ENCODE data around the gene MED27.

The MED27 gene

GRCh38 chr9:131854334-131854733 lies 225.3 kb downstream of the MED27 start:
- Histone ChIP-seq H2AFZ (ENCODE audit: insufficient read depth, low read length, poor library complexity) (no peak overlapping the region), H2BK5ac (ENCODE audit: low read depth, low read length, poor library complexity) (no peak overlapping the region), H3K36me3 (ENCODE audit: control insufficient read depth in 1 of 2, insufficient read depth in 2 of 2, low read length in 2 of 2) (peaks cover 0 to under 1% of the 10 kb centered on the region in 2 experiments), H3K23ac (ENCODE audit: low read length) (no peak overlapping the region), H3K4ac (ENCODE audit: low read depth, low read length) (no peak overlapping the region), H4K12ac (ENCODE audit: low read depth, low read length) (no peak overlapping the region), H2AK5ac (ENCODE audit: low read length) (no peak overlapping the region), H3K18ac (ENCODE audit: low read length) (no peak overlapping the region), H3K79me1 (ENCODE audit: low read length) (no peaks in the 10 kb centered on the region), H2BK12ac (ENCODE audit: low read length) (no peak overlapping the region), H2BK120ac (ENCODE audit: insufficient read depth, low read length, poor library complexity) (no peak overlapping the region), H3K27me3 (ENCODE audit: insufficient read depth, low read length) (no peaks in the 10 kb centered on the region), H3K14ac (ENCODE audit: low read length) (no peak overlapping the region), H3K4me2 (ENCODE audit: low read length) (no peak overlapping the region), H3K79me2 (ENCODE audit: control insufficient read depth, insufficient read depth, low read length, poor library complexity) (no peaks in the 10 kb centered on the region), H3K9me3 (ENCODE audit: insufficient read depth, low read depth, low read length) (no peaks in the 10 kb centered on the region), H3K4me1 (ENCODE audit: control insufficient read depth in 1 of 2, insufficient read depth in 2 of 2, low read length in 2 of 2) (no peaks in the 10 kb centered on the region), H4K91ac (ENCODE audit: low read depth, low read length) (no peak overlapping the region), H3K4me3 (ENCODE audit: low read depth, low read length) (no peak overlapping the region), H3K9ac (ENCODE audit: low read length) (no peak overlapping the region), H4K8ac (ENCODE audit: low read depth, low read length) (no peak overlapping the region), H3K27ac (ENCODE audit: low read depth, low read length) (no peak overlapping the region)
- DNase-seq = no peak
- WGBS (ENCODE audit: extremely low coverage, insufficient coverage, insufficient read length) = no CpG with 5 or more reads among the region's 8 CpGs

- no peak overlapping the region for H3K4ac ChIP-seq (ENCODE audit: low read depth, low read length)
- H2AFZ ChIP-seq (ENCODE audit: insufficient read depth, low read length, poor library complexity) = no peak overlapping the region
- no peak overlapping the region for H3K4me3 ChIP-seq (ENCODE audit: low read depth, low read length)
- H3K14ac ChIP-seq (ENCODE audit: low read length) = no peak overlapping the region
- no peak overlapping the region for H4K8ac ChIP-seq (ENCODE audit: low read depth, low read length)
- H3K79me2 ChIP-seq (ENCODE audit: control insufficient read depth, insufficient read depth, low read length, poor library complexity) = no peaks in the 10 kb centered on the region
- H3K27me3 ChIP-seq (ENCODE audit: insufficient read depth, low read length) = no peaks in the 10 kb centered on the region
- H2BK5ac ChIP-seq (ENCODE audit: low read depth, low read length, poor library complexity) = no peak overlapping the region
- no peak overlapping the region for H3K4me2 ChIP-seq (ENCODE audit: low read length)
- no peak overlapping the region for H4K91ac ChIP-seq (ENCODE audit: low read depth, low read length)
- H2BK12ac ChIP-seq (ENCODE audit: low read length) = no peak overlapping the region
- no peak for DNase-seq
- H4K12ac ChIP-seq (ENCODE audit: low read depth, low read length) = no peak overlapping the region
- WGBS (ENCODE audit: extremely low coverage, insufficient coverage, insufficient read length) = no CpG with 5 or more reads among the region's 7 CpGs
- H3K36me3 ChIP-seq (ENCODE audit: control insufficient read depth in 1 of 2, insufficient read depth in 2 of 2, low read length in 2 of 2) = no peaks in the 10 kb centered on the region
- no peak overlapping the region for H2AK5ac ChIP-seq (ENCODE audit: low read length)
- H3K79me1 ChIP-seq (ENCODE audit: low read length) = no peaks in the 10 kb centered on the region
- no peak overlapping the region for H2BK120ac ChIP-seq (ENCODE audit: insufficient read depth, low read length, poor library complexity)
- no peak overlapping the region for H3K27ac ChIP-seq (ENCODE audit: low read depth, low read length)
- H3K23ac ChIP-seq (ENCODE audit: low read length) = no peak overlapping the region
- no peaks in the 10 kb centered on the region for H3K9me3 ChIP-seq (ENCODE audit: insufficient read depth, low read depth, low read length)
- no peaks in the 10 kb centered on the region for H3K4me1 ChIP-seq (ENCODE audit: control insufficient read depth in 1 of 2, insufficient read depth in 2 of 2, low read length in 2 of 2)
- no peak overlapping the region for H3K9ac ChIP-seq (ENCODE audit: low read length)
- H3K18ac ChIP-seq (ENCODE audit: low read length) = no peak overlapping the region
Measured at GRCh38 chr9:131853434-131853833, 226.2 kb downstream of the MED27 start.

DNA sequence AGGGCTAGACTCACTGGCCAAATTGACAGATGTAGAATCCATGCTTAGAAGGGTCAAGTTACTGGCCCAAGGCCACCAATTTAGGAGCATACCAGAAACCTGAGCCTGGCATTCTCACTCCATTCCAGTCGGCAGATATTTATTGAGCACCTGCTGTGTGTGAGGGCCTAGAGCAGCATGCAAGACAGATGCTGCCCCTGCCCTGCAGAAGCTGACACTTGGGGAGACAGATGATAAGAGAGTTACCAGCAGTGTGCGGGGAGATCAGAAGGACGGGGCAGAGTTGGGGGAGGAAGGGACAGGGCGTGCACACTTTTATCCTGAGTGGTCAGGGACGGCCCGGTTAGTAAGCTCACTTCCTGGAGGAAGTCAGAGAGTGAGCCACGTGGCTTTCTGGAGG lies 228.3 kb downstream of the MED27 start:
- H4K12ac ChIP-seq (ENCODE audit: low read depth, low read length) = no peak overlapping the region
- no peak overlapping the region for H3K14ac ChIP-seq (ENCODE audit: low read length)
- no peak overlapping the region for H4K8ac ChIP-seq (ENCODE audit: low read depth, low read length)
- H3K79me1 ChIP-seq (ENCODE audit: low read length) = no peaks in the 10 kb centered on the region
- no peak overlapping the region for H2BK12ac ChIP-seq (ENCODE audit: low read length)
- no peak overlapping the region for H3K4ac ChIP-seq (ENCODE audit: low read depth, low read length)
- H3K36me3 ChIP-seq (ENCODE audit: control insufficient read depth in 1 of 2, insufficient read depth in 2 of 2, low read length in 2 of 2) = no peaks in the 10 kb centered on the region
- no CpG with 5 or more reads among the region's 7 CpGs for WGBS (ENCODE audit: extremely low coverage, insufficient coverage, insufficient read length)
- H3K27me3 ChIP-seq (ENCODE audit: insufficient read depth, low read length) = no peaks in the 10 kb centered on the region
- no peak overlapping the region for H2BK5ac ChIP-seq (ENCODE audit: low read depth, low read length, poor library complexity)
- H2BK120ac ChIP-seq (ENCODE audit: insufficient read depth, low read length, poor library complexity) = no peak overlapping the region
- no peak overlapping the region for H2AK5ac ChIP-seq (ENCODE audit: low read length)
- no peak overlapping the region for H2AFZ ChIP-seq (ENCODE audit: insufficient read depth, low read length, poor library complexity)
- H3K9ac ChIP-seq (ENCODE audit: low read length) = no peak overlapping the region
- H3K4me3 ChIP-seq (ENCODE audit: low read depth, low read length) = no peak overlapping the region
- H3K4me1 ChIP-seq (ENCODE audit: control insufficient read depth in 1 of 2, insufficient read depth in 2 of 2, low read length in 2 of 2) = no peaks in the 10 kb centered on the region
- H4K91ac ChIP-seq (ENCODE audit: low read depth, low read length) = no peak overlapping the region
- H3K23ac ChIP-seq (ENCODE audit: low read length) = no peak overlapping the region
- peaks cover 6% of the 10 kb centered on the region for H3K9me3 ChIP-seq (ENCODE audit: insufficient read depth, low read depth, low read length)
- no peaks in the 10 kb centered on the region for H3K79me2 ChIP-seq (ENCODE audit: control insufficient read depth, insufficient read depth, low read length, poor library complexity)
- no peak overlapping the region for H3K18ac ChIP-seq (ENCODE audit: low read length)
- DNase-seq = no peak
- H3K4me2 ChIP-seq (ENCODE audit: low read length) = no peak overlapping the region
- H3K27ac ChIP-seq (ENCODE audit: low read depth, low read length) = no peak overlapping the region

DNA sequence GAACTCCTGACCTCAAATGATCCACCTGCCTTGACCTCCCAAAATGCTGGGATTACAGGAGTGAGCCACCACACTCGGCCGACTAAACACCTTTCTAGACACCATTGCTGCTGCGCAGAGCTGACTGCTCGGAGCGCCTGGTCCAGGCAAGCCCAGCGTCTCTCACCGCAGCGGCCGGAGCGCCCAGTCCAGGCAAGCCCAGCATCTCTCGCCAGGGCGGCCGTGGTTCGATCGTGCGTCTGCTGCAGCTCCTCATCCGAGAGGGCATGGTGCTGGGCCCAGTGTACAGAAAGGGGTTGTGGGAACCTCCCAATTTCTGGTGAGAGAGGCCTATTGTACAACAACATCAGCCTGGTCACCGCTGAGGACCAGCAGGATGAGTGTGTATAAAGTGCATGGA lies 230.3 kb downstream of the MED27 start:
- Histone ChIP-seq H2AFZ (ENCODE audit: insufficient read depth, low read length, poor library complexity) (no peak overlapping the region), H3K18ac (ENCODE audit: low read length) (no peak overlapping the region), H2BK12ac (ENCODE audit: low read length) (no peak overlapping the region), H2BK120ac (ENCODE audit: insufficient read depth, low read length, poor library complexity) (no peak overlapping the region), H3K79me2 (ENCODE audit: control insufficient read depth, insufficient read depth, low read length, poor library complexity) (no peaks in the 10 kb centered on the region), H4K12ac (ENCODE audit: low read depth, low read length) (no peak overlapping the region), H3K9ac (ENCODE audit: low read length) (no peak overlapping the region), H2AK5ac (ENCODE audit: low read length) (no peak overlapping the region), H3K9me3 (ENCODE audit: insufficient read depth, low read depth, low read length) (peaks cover 6% of the 10 kb centered on the region), H4K91ac (ENCODE audit: low read depth, low read length) (no peak overlapping the region), H3K4me1 (ENCODE audit: control insufficient read depth in 1 of 2, insufficient read depth in 2 of 2, low read length in 2 of 2) (no peaks in the 10 kb centered on the region), H3K4ac (ENCODE audit: low read depth, low read length) (no peak overlapping the region), H4K8ac (ENCODE audit: low read depth, low read length) (no peak overlapping the region), H3K79me1 (ENCODE audit: low read length) (no peaks in the 10 kb centered on the region), H3K14ac (ENCODE audit: low read length) (no peak overlapping the region), H2BK5ac (ENCODE audit: low read depth, low read length, poor library complexity) (no peak overlapping the region), H3K27ac (ENCODE audit: low read depth, low read length) (no peak overlapping the region), H3K4me3 (ENCODE audit: low read depth, low read length) (no peak overlapping the region), H3K23ac (ENCODE audit: low read length) (no peak overlapping the region), H3K36me3 (ENCODE audit: control insufficient read depth in 1 of 2, insufficient read depth in 2 of 2, low read length in 2 of 2) (no peaks in the 10 kb centered on the region), H3K27me3 (ENCODE audit: insufficient read depth, low read length) (no peaks in the 10 kb centered on the region), H3K4me2 (ENCODE audit: low read length) (no peak overlapping the region)
- no peak for DNase-seq
- WGBS (ENCODE audit: extremely low coverage, insufficient coverage, insufficient read length) = no CpG with 5 or more reads among the region's 18 CpGs

Measured in trophoblast cell (in vitro differentiated cells and primary cell).